SK-N-SH (cell line): ENCODE data around the gene RAB3C.

ENCODE experiments used
- EZH2phosphoT487 ChIP-seq: fragments of 200-600 bp; sonication (generic); IDR thresholded peaks from 2 replicates; pipeline ENCODE4 v1.6.1; 2017; ENCODE audit warnings: low read depth, mixed run types, mild to moderate bottlenecking, antibody characterized with exemption, moderate library complexity, borderline replicate concordance
- POLR2AphosphoS5 ChIP-seq: IDR thresholded peaks from 2 replicates; pipeline ENCODE4 v1.6.1; 2012; ENCODE audit warnings: low read depth, low read length
- SIN3A ChIP-seq: IDR thresholded peaks from 2 replicates; pipeline ENCODE4 v1.6.1; 2012; ENCODE audit warnings: low read depth, mild to moderate bottlenecking, low read length, moderate library complexity, borderline replicate concordance
- TAF1 ChIP-seq: IDR thresholded peaks from 2 replicates; pipeline ENCODE4 v1.6.1; 2012; ENCODE audit warnings: low read depth, mild to moderate bottlenecking, low read length, moderate library complexity, borderline replicate concordance
- TF ChIP-seq, protein P1 (sequence below): IDR thresholded peaks from 2 replicates; pipeline ENCODE4 v1.6.1; 2012; ENCODE audit warnings: mild to moderate bottlenecking, low read depth, low read length, moderate library complexity
- TF ChIP-seq, protein P2 (sequence below): fragments of 150-350 bp; IDR thresholded peaks from 2 replicates; pipeline ENCODE4 v1.6.1; 2017; ENCODE audit warnings: antibody characterized with exemption, low read length, low read depth, borderline replicate concordance
- TF ChIP-seq, protein P3 (sequence below): fragments of 200-600 bp; sonication (generic); IDR thresholded peaks from 2 replicates; pipeline ENCODE4 v1.6.1; 2017; ENCODE audit warnings: antibody characterized with exemption, mild to moderate bottlenecking, moderate library complexity

DNA sequence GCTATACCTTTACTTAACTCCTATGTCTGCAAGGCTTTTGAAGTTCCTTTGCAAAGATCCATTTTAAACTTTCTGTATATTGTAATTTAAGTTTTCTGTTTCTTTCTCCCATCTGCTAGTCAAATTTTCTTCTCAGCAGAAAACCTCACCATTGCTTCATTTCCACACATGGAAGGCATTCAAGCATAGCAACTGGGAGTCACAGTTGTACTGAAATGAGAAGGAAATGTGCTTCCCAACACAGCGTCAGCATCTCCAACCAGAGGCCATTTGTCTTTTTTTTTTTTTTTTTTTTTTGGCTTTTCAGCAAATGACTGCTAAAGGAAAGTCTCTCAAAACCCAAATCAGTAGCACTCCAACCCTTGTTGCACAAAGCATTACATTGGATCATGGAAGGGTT is 92.5 kb downstream of the RAB3C start:
- TF ChIP-seq POLR2AphosphoS5 (no peak), TAF1 (no peak), SIN3A (no peak), EZH2phosphoT487 (no peak)
- TF ChIP-seq, protein P1, sequence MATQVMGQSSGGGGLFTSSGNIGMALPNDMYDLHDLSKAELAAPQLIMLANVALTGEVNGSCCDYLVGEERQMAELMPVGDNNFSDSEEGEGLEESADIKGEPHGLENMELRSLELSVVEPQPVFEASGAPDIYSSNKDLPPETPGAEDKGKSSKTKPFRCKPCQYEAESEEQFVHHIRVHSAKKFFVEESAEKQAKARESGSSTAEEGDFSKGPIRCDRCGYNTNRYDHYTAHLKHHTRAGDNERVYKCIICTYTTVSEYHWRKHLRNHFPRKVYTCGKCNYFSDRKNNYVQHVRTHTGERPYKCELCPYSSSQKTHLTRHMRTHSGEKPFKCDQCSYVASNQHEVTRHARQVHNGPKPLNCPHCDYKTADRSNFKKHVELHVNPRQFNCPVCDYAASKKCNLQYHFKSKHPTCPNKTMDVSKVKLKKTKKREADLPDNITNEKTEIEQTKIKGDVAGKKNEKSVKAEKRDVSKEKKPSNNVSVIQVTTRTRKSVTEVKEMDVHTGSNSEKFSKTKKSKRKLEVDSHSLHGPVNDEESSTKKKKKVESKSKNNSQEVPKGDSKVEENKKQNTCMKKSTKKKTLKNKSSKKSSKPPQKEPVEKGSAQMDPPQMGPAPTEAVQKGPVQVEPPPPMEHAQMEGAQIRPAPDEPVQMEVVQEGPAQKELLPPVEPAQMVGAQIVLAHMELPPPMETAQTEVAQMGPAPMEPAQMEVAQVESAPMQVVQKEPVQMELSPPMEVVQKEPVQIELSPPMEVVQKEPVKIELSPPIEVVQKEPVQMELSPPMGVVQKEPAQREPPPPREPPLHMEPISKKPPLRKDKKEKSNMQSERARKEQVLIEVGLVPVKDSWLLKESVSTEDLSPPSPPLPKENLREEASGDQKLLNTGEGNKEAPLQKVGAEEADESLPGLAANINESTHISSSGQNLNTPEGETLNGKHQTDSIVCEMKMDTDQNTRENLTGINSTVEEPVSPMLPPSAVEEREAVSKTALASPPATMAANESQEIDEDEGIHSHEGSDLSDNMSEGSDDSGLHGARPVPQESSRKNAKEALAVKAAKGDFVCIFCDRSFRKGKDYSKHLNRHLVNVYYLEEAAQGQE, result no peak
- TF ChIP-seq, protein P2, sequence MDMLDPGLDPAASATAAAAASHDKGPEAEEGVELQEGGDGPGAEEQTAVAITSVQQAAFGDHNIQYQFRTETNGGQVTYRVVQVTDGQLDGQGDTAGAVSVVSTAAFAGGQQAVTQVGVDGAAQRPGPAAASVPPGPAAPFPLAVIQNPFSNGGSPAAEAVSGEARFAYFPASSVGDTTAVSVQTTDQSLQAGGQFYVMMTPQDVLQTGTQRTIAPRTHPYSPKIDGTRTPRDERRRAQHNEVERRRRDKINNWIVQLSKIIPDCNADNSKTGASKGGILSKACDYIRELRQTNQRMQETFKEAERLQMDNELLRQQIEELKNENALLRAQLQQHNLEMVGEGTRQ, result no peak
- TF ChIP-seq, protein P3, sequence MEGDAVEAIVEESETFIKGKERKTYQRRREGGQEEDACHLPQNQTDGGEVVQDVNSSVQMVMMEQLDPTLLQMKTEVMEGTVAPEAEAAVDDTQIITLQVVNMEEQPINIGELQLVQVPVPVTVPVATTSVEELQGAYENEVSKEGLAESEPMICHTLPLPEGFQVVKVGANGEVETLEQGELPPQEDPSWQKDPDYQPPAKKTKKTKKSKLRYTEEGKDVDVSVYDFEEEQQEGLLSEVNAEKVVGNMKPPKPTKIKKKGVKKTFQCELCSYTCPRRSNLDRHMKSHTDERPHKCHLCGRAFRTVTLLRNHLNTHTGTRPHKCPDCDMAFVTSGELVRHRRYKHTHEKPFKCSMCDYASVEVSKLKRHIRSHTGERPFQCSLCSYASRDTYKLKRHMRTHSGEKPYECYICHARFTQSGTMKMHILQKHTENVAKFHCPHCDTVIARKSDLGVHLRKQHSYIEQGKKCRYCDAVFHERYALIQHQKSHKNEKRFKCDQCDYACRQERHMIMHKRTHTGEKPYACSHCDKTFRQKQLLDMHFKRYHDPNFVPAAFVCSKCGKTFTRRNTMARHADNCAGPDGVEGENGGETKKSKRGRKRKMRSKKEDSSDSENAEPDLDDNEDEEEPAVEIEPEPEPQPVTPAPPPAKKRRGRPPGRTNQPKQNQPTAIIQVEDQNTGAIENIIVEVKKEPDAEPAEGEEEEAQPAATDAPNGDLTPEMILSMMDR, result no peak
